Small intestine (tissue), 7 donors: ENCODE results near the gene ANKLE1. TPM values are rescaled to one million over a fixed set of nuclear protein-coding genes. Genes with fewer than 3 reads are reported as not detected.

ENCODE experiments used
- DNase-seq, 2 donors: peaks; one replicate each; pipeline versions ENCODE4 v3.0.0 to v3.0.0-alpha.2; 2013
- FAIRE-seq: peaks from 2 replicates; lab custom pipeline; 2012; peaks lifted over from hg19 to GRCh38; lab: Jason Lieb, UNC
- H3K27ac ChIP-seq, 3 donors: one replicate each; pipeline ENCODE4 v1.5.1; 2013; ENCODE audit warnings: low read length in 2 of 3, mild to moderate bottlenecking in 2 of 3, control low read depth in 1 of 3, inconsistent platforms in 1 of 3, low read depth in 1 of 3, moderate library complexity in 1 of 3
- H3K27me3 ChIP-seq, 3 donors: one replicate each; pipeline ENCODE4 v1.6.1; 2013; ENCODE audit warnings: low read length in 3 of 3, inconsistent platforms in 1 of 3; ENCODE audit not compliant: control insufficient read depth in 3 of 3, insufficient read depth in 3 of 3
- H3K36me3 ChIP-seq, 3 donors: one replicate each; pipeline ENCODE4 v1.6.1; 2013; ENCODE audit warnings: low read length in 3 of 3, inconsistent platforms in 1 of 3, low read depth in 1 of 3, mild to moderate bottlenecking in 1 of 3, moderate library complexity in 1 of 3; ENCODE audit not compliant: control insufficient read depth in 3 of 3, insufficient read depth in 2 of 3
- H3K4me1 ChIP-seq, 3 donors: one replicate each; pipeline ENCODE4 v1.6.1; 2013; ENCODE audit warnings: low read length in 2 of 3, inconsistent platforms in 1 of 3, low read depth in 1 of 3, mild to moderate bottlenecking in 1 of 3, moderate library complexity in 1 of 3; ENCODE audit not compliant: control insufficient read depth in 3 of 3, insufficient read depth in 2 of 3
- H3K4me3 ChIP-seq, 3 donors: one replicate each; pipeline ENCODE4 v1.5.1; 2013; ENCODE audit warnings: low read length in 3 of 3, control low read depth in 1 of 3, inconsistent platforms in 1 of 3, low read depth in 1 of 3, mild to moderate bottlenecking in 1 of 3, moderate library complexity in 1 of 3
- H3K9me3 ChIP-seq, 2 donors: one replicate each; pipeline ENCODE4 v1.6.1; 2013; ENCODE audit warnings: low read depth in 1 of 2, low read length in 1 of 2; ENCODE audit not compliant: control insufficient read depth in 2 of 2, insufficient read depth in 1 of 2
- WGBS, 3 donors: extraction: QIAGEN DNeasy Blood & Tissue Kit; methylation state at CpG; one replicate each; pipeline ENCODE4 v1.1.7; 2013; 5-methylcytosine and 5-hydroxymethylcytosine counted together
- polyA plus RNA-seq, 4 donors: library from polyadenylated mRNA; stranded (reverse) in 3 of 4; unstranded in 1 of 4; fragments of 200-250 nt in 3 of 4; fragments of 120-200 nt in 1 of 4; gene quantifications; one replicate each; pipeline versions ENCODE4 v1.2.1 to v1.2.3, GENCODE V29; 2013
- donor health status: healthy with polysubstance abuse.
- donor health status: control.
- donor health status: control.
- donor health status: Bipolar disorder and iron deficiency.
- donor health status: healthy.

The ANKLE1 gene
- polyA plus RNA-seq, 4 donors, result 0.15 to 0.71 (median 0.22) TPM; not detected in 1

DNA sequence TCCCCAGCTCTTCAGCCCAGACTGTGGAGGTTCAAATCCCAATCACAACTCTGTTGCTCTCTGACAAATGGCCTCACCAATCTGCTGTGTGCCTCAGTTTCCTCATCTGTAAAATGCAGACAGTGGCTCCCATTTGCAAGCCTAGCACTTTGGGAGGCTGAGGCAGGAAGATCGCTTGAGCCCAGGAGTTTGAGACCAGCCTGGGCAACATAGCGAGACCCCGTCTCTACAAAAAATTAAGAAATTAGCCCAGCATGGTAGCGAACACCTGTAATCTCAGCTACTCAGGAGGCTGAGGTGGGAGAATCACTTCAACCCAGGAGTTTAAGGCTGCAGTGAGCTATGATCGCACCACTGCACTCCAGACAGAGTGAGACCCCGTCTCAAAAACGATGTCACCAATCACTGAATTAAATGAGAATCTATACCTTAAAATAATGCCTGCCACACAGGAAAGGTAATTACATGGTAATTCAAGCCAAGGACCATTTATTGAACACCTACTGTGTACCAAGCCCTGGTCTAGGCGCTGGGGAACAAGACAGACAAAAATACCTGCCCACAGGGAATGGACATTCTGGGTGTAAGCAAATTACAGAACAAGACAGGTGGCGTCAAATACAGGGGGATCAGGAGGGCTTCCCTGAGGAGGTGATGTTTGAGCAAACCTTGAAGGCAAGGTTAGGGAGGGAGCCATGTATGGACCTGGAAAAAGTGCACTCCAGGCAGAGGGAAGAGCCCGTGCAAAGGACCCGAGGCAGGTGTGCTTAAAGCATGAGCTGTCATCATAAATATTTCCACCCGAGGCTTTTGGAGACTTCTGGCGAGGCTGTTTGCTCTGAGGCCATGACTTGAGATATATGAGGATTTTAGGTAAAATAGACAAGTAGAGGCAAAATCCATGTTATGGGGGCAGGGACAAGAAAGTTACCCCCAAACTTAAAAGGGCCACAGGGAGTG is 43.7 kb upstream of the ANKLE1 start:
- H3K9me3 ChIP-seq, result no peaks in the 10 kb centered on the region
- 90 to 93% (median 92%) methylated on average over 13 of the region's 13 CpGs for WGBS, 3 donors
- H3K4me3 ChIP-seq, result no peak overlapping the region
- H3K27me3 ChIP-seq, result no peaks in the 10 kb centered on the region
- peaks cover 0 to 74% (median 12%) of the 10 kb centered on the region in 3 donors for H3K36me3 ChIP-seq
- FAIRE-seq, result no peak
- no peak overlapping the region for H3K27ac ChIP-seq
- DNase-seq, result no peak
- peaks cover 11 to 53% (median 13%) of the 10 kb centered on the region in 3 donors for H3K4me1 ChIP-seq

DNA sequence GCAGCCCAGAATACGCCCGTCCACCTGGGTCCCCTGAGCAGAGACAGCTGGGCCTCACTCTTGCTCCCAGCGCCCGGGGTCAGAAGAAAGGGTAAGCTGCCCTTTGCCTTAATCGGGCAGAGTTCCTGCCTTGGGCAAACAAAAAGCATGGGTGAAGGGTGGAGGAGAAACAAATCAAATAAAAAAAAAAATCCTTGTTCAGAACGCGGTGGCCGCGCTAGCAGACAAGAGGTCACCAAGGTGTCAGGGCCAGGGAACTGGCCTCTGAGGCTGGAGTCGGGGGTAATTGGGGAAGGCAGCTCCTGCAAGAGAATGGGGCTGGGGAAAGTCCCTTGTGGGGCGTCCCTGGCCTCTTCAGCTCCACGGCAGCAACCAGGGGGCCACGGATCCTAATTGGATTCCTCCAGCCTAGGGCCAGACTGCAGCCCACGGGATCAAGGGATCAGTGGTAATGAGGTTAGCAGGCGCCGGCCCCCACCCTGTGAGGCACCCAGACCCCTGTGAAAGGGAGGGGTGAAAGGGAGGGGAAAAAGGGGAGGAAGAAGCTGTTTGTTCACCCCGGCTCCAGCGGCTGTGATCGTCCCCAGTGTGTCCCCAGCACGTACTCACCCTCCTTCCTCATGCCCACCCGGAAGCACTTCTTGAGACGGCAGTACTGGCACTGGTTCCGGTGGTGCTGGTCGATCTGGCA is 41.5 kb upstream of the ANKLE1 start:
- H3K4me1 ChIP-seq, result peaks cover 8 to 49% (median 9%) of the 10 kb centered on the region in 3 donors
- H3K9me3 ChIP-seq, result no peaks in the 10 kb centered on the region
- H3K27ac ChIP-seq, result peak overlapping the region; percentile 22 to 67 (median 50)
- WGBS, 3 donors, result 19 to 51% (median 39%) methylated on average over 20 to 24 of the region's 24 CpGs
- peak; percentile 55 to 59 for DNase-seq
- H3K27me3 ChIP-seq, result no peaks in the 10 kb centered on the region
- no peak for FAIRE-seq
- H3K36me3 ChIP-seq, result peaks cover 0 to 56% (median 12%) of the 10 kb centered on the region in 3 donors
- H3K4me3 ChIP-seq, result peak overlapping the region in 2 of 3 donors; percentile 6 to 15

DNA sequence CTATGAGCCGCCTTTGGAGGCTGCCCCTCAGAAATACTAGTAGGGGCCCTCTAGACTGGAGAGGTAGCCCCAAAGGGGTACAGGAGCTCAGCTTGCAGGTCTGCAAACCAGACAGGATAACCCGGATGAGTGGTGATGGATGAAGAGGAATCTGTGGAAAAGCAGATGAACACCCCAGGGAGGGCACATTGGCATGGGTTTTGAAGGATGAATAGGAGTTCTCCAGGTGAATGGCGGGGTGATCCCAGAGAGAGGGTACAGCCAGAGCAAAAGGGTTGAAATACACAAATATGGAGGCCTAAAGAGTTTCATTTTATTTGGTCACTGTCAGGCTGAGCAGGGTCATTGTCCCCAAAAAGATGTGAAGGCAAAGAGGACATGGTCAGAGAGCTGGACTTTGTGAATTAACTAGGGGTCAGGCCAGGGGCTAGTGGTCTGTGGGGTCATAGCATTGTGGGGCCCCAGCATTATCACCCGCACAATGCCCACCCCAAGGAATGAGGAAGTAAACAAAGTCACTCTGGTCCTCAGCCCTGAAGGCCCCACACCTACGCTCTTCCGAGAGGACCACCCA is 40.8 kb upstream of the ANKLE1 start:
- Histone ChIP-seq H3K9me3 (no peaks in the 10 kb centered on the region), H3K27me3 (no peaks in the 10 kb centered on the region), H3K36me3 (peaks cover 0 to 54% (median 12%) of the 10 kb centered on the region in 3 donors), H3K27ac (peak overlapping the region; percentile 22 to 67 (median 50)), H3K4me1 (peaks cover 8 to 47% (median 9%) of the 10 kb centered on the region in 3 donors), H3K4me3 (peak overlapping the region in 2 of 3 donors; percentile 6 to 15)
- no peak for DNase-seq
- 96 to 97% (median 97%) methylated on average over 6 of the region's 6 CpGs for WGBS, 3 donors
- FAIRE-seq, result no peak

- Histone ChIP-seq H3K36me3 (peaks cover 0 to 40% (median 12%) of the 10 kb centered on the region in 3 donors), H3K27ac (peak overlapping the region; percentile 8 to 91 (median 85)), H3K9me3 (no peaks in the 10 kb centered on the region), H3K4me3 (peak overlapping the region in 2 of 3 donors; percentile 93 to 98), H3K27me3 (no peaks in the 10 kb centered on the region), H3K4me1 (peaks cover 3 to 45% (median 4%) of the 10 kb centered on the region in 3 donors)
- FAIRE-seq (no peak), DNase-seq (no peak)
- WGBS, 3 donors, result 64 to 74% (median 66%) methylated on average over 7 to 8 of the region's 8 CpGs
Observed at GRCh38 chr19:17242431-17243208, 39.1 kb upstream of the ANKLE1 start.

GRCh38 chr19:17243211-17243829 is 38.4 kb upstream of the ANKLE1 start:
- Histone ChIP-seq H3K4me3 (peak overlapping the region; percentile 86 to 98 (median 93)), H3K9me3 (no peaks in the 10 kb centered on the region), H3K27me3 (no peaks in the 10 kb centered on the region), H3K27ac (peak overlapping the region; percentile 83 to 91 (median 85)), H3K36me3 (peaks cover 0 to 33% (median 7%) of the 10 kb centered on the region in 3 donors), H3K4me1 (peaks cover 3 to 51% (median 4%) of the 10 kb centered on the region in 3 donors)
- WGBS, 3 donors, result 24 to 41% (median 27%) methylated on average over 8 of the region's 8 CpGs
- DNase-seq (peak; percentile 72 to 79), FAIRE-seq (no peak)

DNA sequence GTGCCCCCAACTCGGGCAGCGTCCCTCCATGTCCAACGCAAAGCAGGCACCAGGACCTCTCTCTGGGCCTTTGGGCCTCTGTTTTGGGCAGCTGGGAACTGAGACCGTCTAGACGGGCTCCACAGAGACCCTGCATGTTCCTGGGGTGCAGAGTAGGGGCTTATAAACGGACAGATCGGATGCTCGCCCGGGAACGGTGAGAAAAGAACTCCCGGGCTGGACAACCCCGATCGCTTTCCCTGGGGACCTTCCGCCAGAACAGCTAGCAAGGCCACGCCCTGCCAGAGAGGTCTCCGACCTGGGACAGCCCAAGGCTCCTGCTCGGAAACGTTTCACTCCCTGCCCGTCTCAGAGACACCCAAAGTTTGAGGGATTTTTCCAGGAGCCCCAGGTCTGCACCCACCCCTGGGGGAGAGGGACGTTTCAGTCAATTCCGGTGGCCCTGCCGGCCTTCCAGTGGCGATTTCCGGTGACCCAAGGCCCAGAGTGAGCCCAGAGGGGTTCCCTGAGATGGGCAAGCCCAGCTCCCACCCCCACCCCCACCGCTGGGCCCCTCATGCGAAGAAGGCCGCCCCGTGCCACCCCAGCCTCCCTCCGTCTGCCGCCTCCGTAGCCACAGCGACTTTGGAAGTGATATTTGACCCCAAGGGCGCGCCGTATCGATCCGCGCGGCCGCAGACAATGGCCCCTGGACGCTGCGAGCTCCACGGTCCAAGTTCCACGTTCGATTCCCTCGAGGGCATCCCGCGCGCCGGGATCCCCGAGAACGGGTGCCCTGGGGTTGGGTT is 37.7 kb upstream of the ANKLE1 start:
- peak overlapping the region; percentile 83 to 91 (median 85) for H3K27ac ChIP-seq
- DNase-seq (peak; percentile 74 to 79), FAIRE-seq (no peak)
- WGBS, 3 donors, result 8 to 22% (median 19%) methylated on average over 48 to 52 of the region's 52 CpGs
- peak overlapping the region; percentile 86 to 98 (median 93) for H3K4me3 ChIP-seq
- no peaks in the 10 kb centered on the region for H3K9me3 ChIP-seq
- peaks cover 0 to 27% (median 5%) of the 10 kb centered on the region in 3 donors for H3K36me3 ChIP-seq
- peaks cover 4 to 58% (median 6%) of the 10 kb centered on the region in 3 donors for H3K4me1 ChIP-seq
- no peaks in the 10 kb centered on the region for H3K27me3 ChIP-seq
